ENCODE data around the gene LMF1.

LMF1 gene

DNA sequence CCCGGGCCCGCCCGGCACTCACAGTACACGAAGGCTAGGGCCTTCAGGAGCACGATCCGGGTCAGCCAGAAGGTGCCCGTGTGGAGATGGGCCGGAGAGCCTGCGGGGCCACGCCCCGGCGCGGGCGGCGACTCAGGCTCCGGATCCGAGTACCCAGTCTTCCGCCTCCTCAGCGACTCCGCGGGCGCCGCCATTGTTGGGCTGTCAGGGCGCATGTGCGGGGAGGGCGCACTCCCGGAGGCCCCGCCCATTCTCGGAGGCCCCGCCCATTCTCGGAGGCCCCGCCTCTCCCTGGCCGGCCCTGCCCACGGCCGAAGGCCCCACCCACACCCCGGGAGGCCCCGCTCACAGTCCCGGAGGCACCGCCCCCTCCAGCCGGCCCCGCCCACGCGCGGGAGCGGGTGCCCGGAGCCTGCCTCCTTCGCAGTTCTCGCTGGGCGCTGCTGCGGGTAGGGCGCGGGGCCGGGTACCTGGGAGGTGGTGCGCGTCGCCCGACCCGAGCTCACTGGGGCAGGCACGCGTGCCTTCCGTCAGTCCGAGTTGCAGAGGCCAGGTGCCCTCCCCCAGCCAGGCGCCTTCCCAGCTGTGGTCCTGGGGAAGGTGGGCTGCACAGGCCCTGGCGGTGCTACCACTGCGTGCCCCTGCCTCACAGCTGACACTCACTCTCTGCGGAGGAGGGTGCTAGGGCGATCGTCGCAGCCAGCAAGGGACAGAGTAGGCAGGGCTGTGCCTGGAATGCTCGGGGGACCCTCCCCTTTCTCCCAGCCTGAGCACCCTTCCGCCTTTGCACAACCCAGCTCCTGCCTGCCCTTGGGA lies at the start of gene LMF1:
Gene LMF1 (minus strand): TSS at position 219 of the 816 bp plus-strand sequence. CDS start 4 bp downstream, at position 215.
- Histone ChIP-seq H3K9me3 (ENCODE audit: low read length) (peaks cover 15% of the 10 kb centered on the region), H3K4me3 (ENCODE audit: low read length) (peak within 1 kb of the TSS; percentile 81), H3K27me3 (ENCODE audit: insufficient read depth, low read length) (no peaks in the 10 kb centered on the region), H2AFZ (ENCODE audit: low read depth, low read length) (peak within 1 kb of the TSS; percentile 92), H3K36me3 (ENCODE audit: insufficient read depth, low read length) (no peaks in the 10 kb centered on the region), H3K4me1 (ENCODE audit: insufficient read depth, low read length) (peaks cover 23% of the 10 kb centered on the region)

DNA sequence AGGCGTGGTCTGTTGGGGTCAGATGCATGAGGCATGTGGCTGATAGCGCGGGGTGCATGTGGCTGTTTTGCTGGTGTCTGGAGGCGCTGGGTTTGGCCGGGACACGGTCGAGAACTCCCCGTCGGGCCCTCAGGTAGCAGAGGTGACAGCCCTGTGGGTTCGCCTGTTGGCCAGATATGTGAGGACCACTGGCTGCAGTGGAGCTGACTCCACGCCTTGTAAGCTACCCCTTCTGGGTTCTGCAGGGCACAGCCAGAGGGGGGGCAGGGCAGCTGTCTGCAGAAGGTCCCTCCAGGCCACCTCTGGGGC lies 49.3 kb upstream of the LMF1 start:
- Histone ChIP-seq H3K4me3 (ENCODE audit: low read length) (no peak overlapping the region), H3K36me3 (ENCODE audit: insufficient read depth, low read length) (no peaks in the 10 kb centered on the region), H3K9me3 (ENCODE audit: low read length) (no peaks in the 10 kb centered on the region), H3K27me3 (ENCODE audit: insufficient read depth, low read length) (no peaks in the 10 kb centered on the region), H2AFZ (ENCODE audit: low read depth, low read length) (no peak overlapping the region), H3K4me1 (ENCODE audit: insufficient read depth, low read length) (peaks cover 5% of the 10 kb centered on the region)

DNA sequence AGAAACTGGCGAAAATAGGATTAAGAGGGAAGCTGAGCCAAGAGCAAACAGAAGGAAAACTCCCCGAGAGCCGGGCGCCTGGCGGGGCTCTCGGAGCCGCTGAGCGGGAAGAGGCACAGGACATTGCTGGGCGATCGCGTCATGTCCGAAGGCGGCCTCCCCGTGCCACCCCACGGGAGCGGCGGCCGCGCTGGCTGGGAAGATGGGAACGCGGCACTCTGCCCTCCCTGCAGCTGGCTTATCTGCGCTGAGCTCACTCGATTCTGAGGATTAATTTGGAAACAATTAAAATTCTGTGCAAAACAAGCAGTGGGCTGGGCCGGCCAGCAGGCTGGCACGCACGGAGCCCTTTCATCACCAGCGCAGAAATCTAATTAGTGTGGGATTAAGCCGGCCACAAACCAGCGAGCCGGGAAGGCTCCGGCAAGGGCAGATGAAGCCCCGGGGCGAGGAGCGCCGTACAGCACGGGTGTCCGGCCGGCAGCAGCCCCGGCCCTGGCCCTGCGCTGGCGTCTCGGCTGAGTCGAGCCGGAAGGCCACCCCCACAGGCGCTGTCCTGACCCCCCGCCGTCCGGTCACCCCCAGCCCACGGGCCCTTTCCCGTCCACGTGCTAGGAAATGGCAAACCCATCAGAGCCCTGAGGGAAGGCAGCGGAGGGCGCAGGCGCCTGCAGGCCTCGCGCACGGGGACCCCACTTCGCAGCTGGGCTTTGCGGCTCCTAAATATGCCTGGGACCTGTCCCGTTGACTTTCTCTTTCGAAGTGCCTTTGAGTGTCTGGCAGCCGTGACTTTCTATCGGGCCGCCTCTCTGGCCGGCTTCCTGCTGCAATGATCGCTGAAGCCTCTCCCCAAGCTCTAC lies 48.7 kb upstream of the LMF1 start:
- no peak overlapping the region for H3K4me3 ChIP-seq (ENCODE audit: low read length)
- H3K4me1 ChIP-seq (ENCODE audit: insufficient read depth, low read length), result peaks cover 5% of the 10 kb centered on the region

DNA sequence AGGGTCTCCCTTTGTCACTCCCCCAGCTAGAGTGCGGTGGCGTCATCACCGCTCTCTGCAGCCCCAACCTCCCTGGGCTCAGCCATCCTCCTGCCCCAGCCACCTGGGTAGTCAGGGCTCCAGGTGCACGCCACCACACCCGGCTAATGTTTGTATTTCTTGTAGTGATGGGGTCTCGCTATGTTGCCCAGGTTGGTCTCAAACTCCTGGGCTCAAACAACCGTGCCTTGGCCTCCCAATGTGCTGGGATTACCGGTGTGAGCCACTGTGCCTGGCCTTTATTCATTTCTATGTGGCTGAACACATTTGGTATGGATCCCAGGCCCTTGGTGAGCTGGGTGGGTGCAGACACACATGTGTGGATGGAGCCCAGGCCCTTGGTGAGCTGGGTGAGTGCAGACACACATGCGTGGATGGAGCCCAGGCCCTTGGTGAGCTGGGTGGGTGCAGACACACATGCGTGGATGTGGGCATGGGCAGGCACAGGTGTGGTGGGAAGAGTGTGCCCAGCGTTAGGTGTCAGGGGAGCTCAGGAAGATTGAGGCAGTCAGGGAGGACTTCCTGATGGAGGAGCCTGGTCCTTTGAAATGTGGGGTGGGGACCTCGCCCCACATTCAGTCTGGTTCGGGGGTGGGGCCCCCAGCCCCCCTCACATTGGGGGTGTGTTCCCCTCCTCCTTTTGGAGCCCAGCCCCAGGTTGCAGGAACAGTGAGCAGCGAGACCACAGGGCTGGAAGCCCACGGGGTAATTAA lies 47.8 kb upstream of the LMF1 start:
- Histone ChIP-seq H2AFZ (ENCODE audit: low read depth, low read length) (no peak overlapping the region), H3K4me3 (ENCODE audit: low read length) (no peak overlapping the region), H3K27me3 (ENCODE audit: insufficient read depth, low read length) (no peaks in the 10 kb centered on the region), H3K9me3 (ENCODE audit: low read length) (no peaks in the 10 kb centered on the region), H3K36me3 (ENCODE audit: insufficient read depth, low read length) (no peaks in the 10 kb centered on the region), H3K4me1 (ENCODE audit: insufficient read depth, low read length) (no peaks in the 10 kb centered on the region)

More for the DNA sequence above, 48.7 kb upstream of the LMF1 start:
- Histone ChIP-seq H3K27me3 (ENCODE audit: insufficient read depth, low read length) (no peaks in the 10 kb centered on the region), H2AFZ (ENCODE audit: low read depth, low read length) (no peak overlapping the region), H3K36me3 (ENCODE audit: insufficient read depth, low read length) (no peaks in the 10 kb centered on the region), H3K9me3 (ENCODE audit: low read length) (no peaks in the 10 kb centered on the region)

- Histone ChIP-seq H2AFZ (ENCODE audit: low read depth, low read length) (no peak overlapping the region), H3K4me3 (ENCODE audit: low read length) (no peak overlapping the region), H3K9me3 (ENCODE audit: low read length) (no peaks in the 10 kb centered on the region), H3K36me3 (ENCODE audit: insufficient read depth, low read length) (no peaks in the 10 kb centered on the region), H3K27me3 (ENCODE audit: insufficient read depth, low read length) (peaks cover 18% of the 10 kb centered on the region), H3K4me1 (ENCODE audit: insufficient read depth, low read length) (peaks cover 16% of the 10 kb centered on the region)
Observed at GRCh38 chr16:1014771-1015495, 44.1 kb upstream of the LMF1 start.

DNA sequence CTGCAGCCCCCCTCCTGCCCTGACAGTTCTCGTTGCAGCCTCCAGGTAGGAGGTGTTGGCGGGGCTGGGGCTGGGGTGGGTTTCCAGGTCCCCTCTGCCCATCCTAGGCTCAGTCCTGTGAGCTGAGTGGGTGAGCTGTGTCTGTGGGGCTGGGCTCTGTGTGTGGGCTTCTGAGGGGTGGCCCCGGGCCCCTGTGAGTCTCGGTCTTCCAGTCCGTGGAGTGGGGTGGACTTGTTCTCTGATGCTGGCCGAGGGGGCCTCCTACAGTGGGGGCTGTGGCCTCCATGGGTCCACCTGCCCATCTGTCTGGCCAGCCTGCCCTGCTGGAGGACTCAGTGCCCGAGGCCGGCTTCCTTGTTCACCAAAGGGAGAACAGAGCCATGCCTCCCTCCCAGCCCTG lies 43.4 kb upstream of the LMF1 start:
- H3K9me3 ChIP-seq (ENCODE audit: low read length), result no peaks in the 10 kb centered on the region
- peaks cover 23% of the 10 kb centered on the region for H3K27me3 ChIP-seq (ENCODE audit: insufficient read depth, low read length)
- H2AFZ ChIP-seq (ENCODE audit: low read depth, low read length), result no peak overlapping the region
- no peaks in the 10 kb centered on the region for H3K36me3 ChIP-seq (ENCODE audit: insufficient read depth, low read length)
- H3K4me1 ChIP-seq (ENCODE audit: insufficient read depth, low read length), result peaks cover 19% of the 10 kb centered on the region
- no peak overlapping the region for H3K4me3 ChIP-seq (ENCODE audit: low read length)

DNA sequence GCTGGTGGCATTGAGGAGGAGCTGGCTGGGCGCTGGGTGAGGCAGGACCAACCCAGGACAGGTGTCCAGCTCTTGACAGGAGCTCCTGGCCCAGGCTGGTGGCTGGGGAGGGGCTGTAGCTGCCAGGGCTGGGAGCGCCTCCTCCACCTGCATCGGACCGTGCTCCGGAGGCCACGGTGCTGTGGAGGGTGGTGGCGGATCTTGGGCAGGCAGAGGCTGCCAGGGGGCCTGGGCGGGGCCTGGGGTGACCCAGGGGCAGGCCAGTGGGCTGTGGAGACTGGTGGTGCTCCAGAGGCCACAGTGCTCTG lies 42.8 kb upstream of the LMF1 start:
- no peak overlapping the region for H2AFZ ChIP-seq (ENCODE audit: low read depth, low read length)
- no peak overlapping the region for H3K4me3 ChIP-seq (ENCODE audit: low read length)
- H3K27me3 ChIP-seq (ENCODE audit: insufficient read depth, low read length), result peaks cover 27% of the 10 kb centered on the region
- peaks cover 19% of the 10 kb centered on the region for H3K4me1 ChIP-seq (ENCODE audit: insufficient read depth, low read length)
- H3K9me3 ChIP-seq (ENCODE audit: low read length), result no peaks in the 10 kb centered on the region
- no peaks in the 10 kb centered on the region for H3K36me3 ChIP-seq (ENCODE audit: insufficient read depth, low read length)

- no peak overlapping the region for H3K4me3 ChIP-seq (ENCODE audit: low read length)
- H3K4me1 ChIP-seq (ENCODE audit: insufficient read depth, low read length), result peaks cover 19% of the 10 kb centered on the region
- H3K9me3 ChIP-seq (ENCODE audit: low read length), result no peaks in the 10 kb centered on the region
- H2AFZ ChIP-seq (ENCODE audit: low read depth, low read length), result no peak overlapping the region
- H3K27me3 ChIP-seq (ENCODE audit: insufficient read depth, low read length), result peaks cover 32% of the 10 kb centered on the region
- H3K36me3 ChIP-seq (ENCODE audit: insufficient read depth, low read length), result no peaks in the 10 kb centered on the region
Observed at GRCh38 chr16:1012722-1013592, 42.2 kb upstream of the LMF1 start.

DNA sequence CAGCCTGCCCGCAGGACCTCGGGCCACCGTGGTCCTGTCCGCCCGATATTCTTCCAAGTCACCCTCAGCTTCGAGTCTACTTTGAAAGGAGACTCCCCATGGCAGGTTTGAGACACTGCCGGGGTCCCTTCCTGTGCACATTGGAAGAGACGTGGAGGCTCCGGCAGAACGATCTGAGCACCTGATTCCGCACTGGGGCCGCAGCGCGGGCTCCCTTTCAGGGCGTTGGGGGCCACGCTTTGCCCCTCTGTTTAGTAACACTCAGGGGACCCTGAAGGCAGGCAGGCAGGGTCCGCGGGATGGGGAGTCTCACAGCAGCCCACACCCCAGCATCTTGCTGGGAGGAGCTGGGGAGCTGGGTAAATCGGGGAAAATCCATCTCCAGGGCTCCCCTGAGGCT lies 41.4 kb upstream of the LMF1 start:
- peaks cover 34% of the 10 kb centered on the region for H3K27me3 ChIP-seq (ENCODE audit: insufficient read depth, low read length)
- H3K9me3 ChIP-seq (ENCODE audit: low read length), result no peaks in the 10 kb centered on the region
- no peak overlapping the region for H3K4me3 ChIP-seq (ENCODE audit: low read length)
- no peaks in the 10 kb centered on the region for H3K36me3 ChIP-seq (ENCODE audit: insufficient read depth, low read length)
- no peak overlapping the region for H2AFZ ChIP-seq (ENCODE audit: low read depth, low read length)
- H3K4me1 ChIP-seq (ENCODE audit: insufficient read depth, low read length), result peaks cover 19% of the 10 kb centered on the region

DNA sequence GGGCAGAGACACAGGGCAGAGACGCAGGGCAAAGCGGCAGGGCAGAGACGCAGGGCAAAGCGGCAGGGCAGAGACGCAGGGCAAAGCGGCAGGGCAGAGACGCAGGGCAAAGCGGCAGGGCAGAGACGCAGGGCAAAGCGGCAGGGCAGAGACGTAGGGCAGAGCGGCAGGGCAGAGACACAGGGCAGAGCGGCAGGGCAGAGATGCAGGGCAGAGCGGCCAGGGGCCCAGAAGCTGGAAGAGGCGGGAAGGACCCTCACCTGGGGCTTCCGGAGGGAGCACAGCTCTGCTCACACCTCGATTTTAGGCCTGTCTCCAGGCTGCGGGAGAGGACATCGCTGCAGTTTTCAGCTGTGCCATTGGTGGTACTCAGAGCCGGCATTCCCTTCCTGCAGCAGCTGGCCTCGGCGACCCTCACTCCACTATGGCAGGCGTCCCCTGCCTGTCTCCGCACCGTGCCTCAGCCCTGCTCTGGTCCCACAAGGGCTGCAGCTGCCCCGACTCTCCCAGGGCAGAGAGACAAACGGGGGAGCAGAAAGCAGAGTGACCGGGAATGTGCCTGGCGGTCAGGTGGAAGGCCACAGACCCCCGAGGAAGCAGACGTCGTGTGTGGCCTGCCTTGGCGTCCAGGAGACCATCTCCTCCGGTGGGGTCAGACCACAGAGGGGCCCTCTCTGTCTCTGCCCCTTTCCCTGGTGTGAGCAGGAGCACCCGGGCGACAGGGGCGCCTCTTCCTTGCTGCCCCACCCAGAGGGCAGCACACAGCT lies 40.7 kb upstream of the LMF1 start:
- H3K4me3 ChIP-seq (ENCODE audit: low read length), result no peak overlapping the region

DNA sequence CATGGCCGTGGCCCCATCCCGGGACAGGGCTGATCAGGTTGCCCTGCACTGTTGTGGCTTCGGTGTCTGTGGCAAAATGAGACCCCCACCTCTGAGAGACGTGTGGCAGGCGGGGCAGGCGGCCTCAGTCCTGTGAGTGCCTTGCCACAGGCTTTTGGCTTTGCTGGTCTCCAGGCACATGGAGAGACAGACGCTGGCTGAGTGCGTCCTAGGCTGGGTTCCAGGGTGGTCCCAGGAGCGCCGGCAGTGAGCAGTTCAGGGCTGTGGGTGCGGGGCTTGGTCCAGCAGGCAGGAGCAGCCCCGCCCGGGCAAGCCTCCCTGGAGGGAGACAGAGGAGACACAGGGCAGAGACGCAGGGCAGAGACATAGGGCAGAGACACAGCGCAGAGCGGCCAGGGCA lies 40.0 kb upstream of the LMF1 start:
- Histone ChIP-seq H2AFZ (ENCODE audit: low read depth, low read length) (no peak overlapping the region), H3K27me3 (ENCODE audit: insufficient read depth, low read length) (peaks cover 34% of the 10 kb centered on the region), H3K4me3 (ENCODE audit: low read length) (no peak overlapping the region), H3K36me3 (ENCODE audit: insufficient read depth, low read length) (no peaks in the 10 kb centered on the region), H3K9me3 (ENCODE audit: low read length) (no peaks in the 10 kb centered on the region), H3K4me1 (ENCODE audit: insufficient read depth, low read length) (peaks cover 19% of the 10 kb centered on the region)

More for the DNA sequence above, 40.7 kb upstream of the LMF1 start:
- Histone ChIP-seq H3K27me3 (ENCODE audit: insufficient read depth, low read length) (peaks cover 34% of the 10 kb centered on the region), H2AFZ (ENCODE audit: low read depth, low read length) (no peak overlapping the region), H3K36me3 (ENCODE audit: insufficient read depth, low read length) (no peaks in the 10 kb centered on the region), H3K9me3 (ENCODE audit: low read length) (no peaks in the 10 kb centered on the region), H3K4me1 (ENCODE audit: insufficient read depth, low read length) (peaks cover 19% of the 10 kb centered on the region)
